DMS53 treated with DMSO at 0.1 percent for 48 hours (cell line): Measurements from ENCODE around the gene CYP27A1.

Experiments used
- DNase-seq: peaks from one replicate; lab custom pipeline; 2025; ENCODE audit not compliant: unreplicated experiment; lab: John Stamatoyannopoulos, UW

Gene CYP27A1

GRCh38 chr2:218857371-218858137 lies 75.6 kb downstream of the CYP27A1 start:
- no peak for DNase-seq

GRCh38 chr2:218858138-218858445 lies 76.1 kb downstream of the CYP27A1 start:
- DNase-seq: no peak

DNA sequence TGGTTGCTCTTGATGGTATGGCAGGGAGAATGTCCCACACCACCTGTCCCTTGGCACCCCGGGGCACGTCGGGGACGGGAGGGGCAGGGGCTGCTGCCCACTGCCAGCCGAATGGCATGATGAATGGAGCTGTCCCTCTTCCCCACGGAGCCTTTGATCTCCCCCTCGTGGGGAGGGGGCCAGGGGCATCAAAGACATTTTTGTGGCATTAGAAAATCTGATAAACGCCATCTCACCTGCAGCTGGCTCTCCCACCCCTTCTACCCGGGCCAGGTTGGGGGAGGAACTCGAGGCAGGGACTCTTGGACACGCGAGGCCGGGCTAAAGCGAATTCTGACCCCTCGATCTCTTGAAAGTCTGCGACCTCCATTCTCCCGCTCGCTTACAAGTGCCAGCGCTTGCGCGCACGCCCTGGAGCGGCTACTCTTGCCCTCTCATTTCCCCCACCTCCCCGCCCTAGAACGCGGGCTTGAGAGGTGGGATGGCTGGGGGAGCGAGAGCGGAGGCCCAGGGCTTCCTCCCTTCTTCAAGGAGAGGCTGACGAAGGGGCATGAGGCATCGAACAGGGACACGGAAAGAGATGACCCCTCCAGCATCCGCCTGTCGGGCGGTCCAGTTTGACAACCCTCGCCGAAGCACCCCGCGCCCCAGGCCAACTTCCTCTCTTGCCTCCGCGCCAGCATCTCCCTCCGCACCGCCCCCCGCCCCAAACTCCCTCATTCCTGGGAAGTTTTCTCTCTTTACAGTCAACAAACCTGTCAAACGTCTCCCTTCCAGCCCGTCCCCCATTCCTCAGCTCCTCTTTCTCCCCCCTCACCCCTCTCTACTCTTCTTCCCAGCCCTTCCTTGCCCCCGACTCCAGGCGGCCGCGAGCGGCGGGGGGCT lies 77.0 kb downstream of the CYP27A1 start:
- DNase-seq: no peak

DNA sequence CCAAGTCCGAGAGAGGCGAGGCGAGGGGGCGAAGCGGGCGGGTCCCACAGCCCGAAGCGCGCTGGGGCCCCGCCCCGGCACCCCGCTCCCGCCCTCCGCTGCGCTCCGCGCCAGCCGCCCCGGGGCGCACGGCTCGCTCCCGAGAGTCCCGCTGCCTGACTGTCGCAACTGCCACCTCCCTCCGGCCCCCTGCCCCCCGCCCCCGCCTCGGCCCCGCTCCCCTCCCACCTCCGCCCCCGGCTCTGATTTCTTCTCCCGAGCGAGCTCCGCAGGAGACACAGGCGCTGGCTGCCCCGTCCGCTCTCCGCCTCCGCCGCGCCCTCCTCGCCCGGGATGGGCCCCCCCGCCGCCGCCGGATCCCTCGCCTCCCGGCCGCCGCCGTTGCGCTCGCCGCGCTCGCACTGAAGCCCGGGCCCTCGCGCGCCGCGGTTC lies 77.6 kb downstream of the CYP27A1 start, which contains the start of gene WNT6:
Gene WNT6 (plus strand): TSS at position 250 of the 432 bp plus-strand sequence. CDS start 233 bp downstream, outside the sequence.
- no peak for DNase-seq

- no peak for DNase-seq
Measured at GRCh38 chr2:218859988-218860831, 78.3 kb downstream of the CYP27A1 start.

DNA sequence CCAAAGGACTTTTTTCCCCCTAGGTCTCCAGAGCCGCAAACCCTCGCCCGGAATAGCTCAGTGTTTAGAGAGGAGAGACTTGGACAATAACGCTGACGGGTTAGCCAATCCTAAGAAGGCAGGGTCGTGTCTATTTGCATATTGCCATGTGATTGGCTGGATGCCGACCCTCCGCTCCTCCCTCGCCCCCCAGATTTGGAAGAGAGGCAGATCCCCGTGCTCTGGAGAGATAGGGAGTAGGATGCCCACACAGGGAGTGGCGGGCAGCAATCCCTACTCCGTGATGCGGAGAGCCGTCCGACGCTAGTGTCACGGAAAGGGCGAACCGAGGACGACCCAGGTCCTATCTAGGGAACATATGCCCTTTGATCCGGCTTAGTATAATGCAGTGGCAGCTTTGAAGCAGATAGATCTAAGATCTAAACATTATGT lies 79.0 kb downstream of the CYP27A1 start:
- no peak for DNase-seq

DNA sequence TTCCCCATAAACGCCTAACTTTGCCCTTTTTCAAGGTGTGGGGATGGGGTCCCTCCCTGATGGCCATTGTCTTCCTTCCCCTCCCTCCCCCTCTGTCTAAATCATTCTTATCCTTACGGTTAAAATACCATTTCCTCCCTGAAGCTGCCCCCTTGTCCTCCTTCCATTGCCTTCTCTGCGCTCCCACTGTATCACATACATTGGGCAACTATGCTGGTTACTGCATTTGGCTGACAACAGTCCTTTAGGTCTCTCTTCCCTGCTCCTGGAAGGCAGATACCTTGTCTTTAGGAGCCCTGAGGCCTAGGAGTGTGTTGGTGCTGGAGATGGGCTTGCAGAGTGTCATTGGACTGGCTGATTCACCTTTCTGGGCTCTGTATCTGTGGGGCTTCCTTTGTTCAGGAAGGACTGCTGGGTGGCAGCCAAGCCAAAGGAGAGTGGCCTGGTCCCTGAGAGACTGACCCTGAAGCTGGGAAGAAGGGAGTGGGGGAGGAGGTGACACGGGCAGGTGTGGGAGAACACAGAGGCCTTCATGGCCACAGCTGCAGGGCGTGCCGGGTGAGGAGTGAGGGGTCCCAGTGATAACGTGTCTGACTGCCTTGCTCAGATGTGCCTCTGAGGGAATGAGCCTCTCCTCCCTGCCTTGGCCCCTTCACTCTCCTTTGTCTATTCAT lies 79.8 kb downstream of the CYP27A1 start:
- DNase-seq: no peak

DNA sequence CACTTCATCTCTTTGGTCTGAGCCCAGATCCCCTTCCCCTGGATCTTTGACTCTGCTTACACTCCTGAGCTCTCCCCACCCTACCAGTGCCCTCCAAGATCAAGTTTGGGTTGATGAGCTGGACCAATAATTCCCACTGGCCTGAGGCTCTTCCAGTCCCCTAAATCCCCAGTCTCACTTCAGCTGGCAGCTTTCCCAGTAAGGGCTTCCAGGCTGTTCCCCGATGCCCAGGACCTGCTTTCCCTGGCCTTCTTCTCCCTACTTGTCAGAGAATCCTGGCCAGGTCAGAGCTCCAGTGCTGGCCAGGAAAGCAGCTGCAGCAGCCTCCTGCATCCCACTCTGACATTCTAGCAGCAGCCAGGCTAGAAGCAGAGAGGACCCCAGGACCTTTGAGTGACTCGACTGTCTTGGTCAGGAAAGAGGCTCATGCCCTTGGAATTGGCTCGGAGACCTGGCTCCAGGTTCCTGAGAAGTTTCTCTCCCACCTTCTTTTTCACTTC lies 81.1 kb downstream of the CYP27A1 start:
- no peak for DNase-seq
